ENCODE results near the gene VAMP8. TPM values are rescaled to one million over a fixed set of nuclear protein-coding genes. Genes with fewer than 3 reads are reported as not detected.
A peak's percentile ranks its signal among the peaks of the same experiment; 100 is the strongest.

Gene VAMP8
- total and polyA plus RNA-seq, 2 donors (not counting 1 experiment from before 2014, with no cell fraction given): 2.3 to 80.6 TPM

- Histone ChIP-seq H2AFZ (ENCODE audit: low read length) (peak within 1 kb of the TSS; percentile 87), H4K20me1 (ENCODE audit: control insufficient read depth, extremely low read depth, insufficient read depth, low read length) (peaks cover 13% of the 10 kb centered on the region), H3K27me3 (ENCODE audit: control insufficient read depth, insufficient read depth, low read length) (no peaks in the 10 kb centered on the region), H3K4me1 (ENCODE audit: control insufficient read depth, extremely low read depth, insufficient read depth, low read length) (peaks cover 16% of the 10 kb centered on the region), H3K79me2 (ENCODE audit: control insufficient read depth, insufficient read depth, low read length) (peaks cover 56% of the 10 kb centered on the region), H3K4me2 (ENCODE audit: extremely low read depth, insufficient read depth, low read length) (peak within 1 kb of the TSS; percentile 99), H3K9me3 (ENCODE audit: control insufficient read depth, insufficient read depth, low read depth, low read length) (no peaks in the 10 kb centered on the region), H3K27ac (ENCODE audit: insufficient read depth, low read length) (peak within 1 kb of the TSS; percentile 100), H3K9ac (ENCODE audit: insufficient read depth, low read length) (peak within 1 kb of the TSS; percentile 98), H3K36me3 (ENCODE audit: control insufficient read depth, insufficient read depth, low read length) (peaks cover 17% of the 10 kb centered on the region), H3K4me3 (replicated peaks in 1 of 4; ENCODE audit: control extremely low read depth in 1 of 4, insufficient read depth in 1 of 4, low read depth in 3 of 4, low read length in 4 of 4) (peak within 1 kb of the TSS; percentile 78 to 94 (median 88))
- peak; percentile 90 to 94 for DNase-seq (ENCODE audit: low read depth in 2 of 2)
- TF ChIP-seq EZH2 (IDR thresholded peaks at IDR 0.05; ENCODE audit: low read length, missing control alignments) (no peak), CTCF (conservative IDR thresholded peaks at IDR 0.05 in 1 of 2, IDR thresholded peaks at IDR 0.05 in 1 of 2; ENCODE audit: low read depth in 1 of 2, low read length in 2 of 2) (peak; percentile 65 to 75)
Measured at GRCh38 chr2:85538507-85539360, 38.7 kb upstream of the VAMP8 start, which contains the start of gene MAT2A. Gene MAT2A (plus strand): TSS chr2:85539168. CDS start chr2:85539288, 120 bp downstream.

GRCh38 chr2:85539361-85540132 is 37.8 kb upstream of the VAMP8 start:
- peak; percentile 61 to 74 for DNase-seq (ENCODE audit: low read depth in 2 of 2)
- Histone ChIP-seq H3K4me1 (ENCODE audit: control insufficient read depth, extremely low read depth, insufficient read depth, low read length) (peaks cover 16% of the 10 kb centered on the region), H3K4me2 (ENCODE audit: extremely low read depth, insufficient read depth, low read length) (peak overlapping the region; percentile 92), H2AFZ (ENCODE audit: low read length) (no peak overlapping the region), H3K79me2 (ENCODE audit: control insufficient read depth, insufficient read depth, low read length) (peaks cover 56% of the 10 kb centered on the region), H3K9me3 (ENCODE audit: control insufficient read depth, insufficient read depth, low read depth, low read length) (no peaks in the 10 kb centered on the region), H3K4me3 (replicated peaks in 1 of 4; ENCODE audit: control extremely low read depth in 1 of 4, insufficient read depth in 1 of 4, low read depth in 3 of 4, low read length in 4 of 4) (peak overlapping the region; percentile 78 to 94 (median 88)), H3K27ac (ENCODE audit: insufficient read depth, low read length) (peak overlapping the region; percentile 100), H3K36me3 (ENCODE audit: control insufficient read depth, insufficient read depth, low read length) (peaks cover 18% of the 10 kb centered on the region), H4K20me1 (ENCODE audit: control insufficient read depth, extremely low read depth, insufficient read depth, low read length) (peaks cover 13% of the 10 kb centered on the region), H3K27me3 (ENCODE audit: control insufficient read depth, insufficient read depth, low read length) (no peaks in the 10 kb centered on the region), H3K9ac (ENCODE audit: insufficient read depth, low read length) (peak overlapping the region; percentile 98)
- no peak for TF ChIP-seq EZH2 (IDR thresholded peaks at IDR 0.05; ENCODE audit: low read length, missing control alignments)
- TF ChIP-seq CTCF (conservative IDR thresholded peaks at IDR 0.05 in 1 of 2, IDR thresholded peaks at IDR 0.05 in 1 of 2; ENCODE audit: low read depth in 1 of 2, low read length in 2 of 2): no peak

- Histone ChIP-seq H3K9ac (ENCODE audit: insufficient read depth, low read length) (peak overlapping the region; percentile 98), H3K27me3 (ENCODE audit: control insufficient read depth, insufficient read depth, low read length) (no peaks in the 10 kb centered on the region), H3K4me3 (replicated peaks in 1 of 4; ENCODE audit: control extremely low read depth in 1 of 4, insufficient read depth in 1 of 4, low read depth in 3 of 4, low read length in 4 of 4) (peak overlapping the region; percentile 78 to 94 (median 88)), H3K79me2 (ENCODE audit: control insufficient read depth, insufficient read depth, low read length) (peaks cover 56% of the 10 kb centered on the region), H3K4me1 (ENCODE audit: control insufficient read depth, extremely low read depth, insufficient read depth, low read length) (peaks cover 16% of the 10 kb centered on the region), H3K36me3 (ENCODE audit: control insufficient read depth, insufficient read depth, low read length) (peaks cover 18% of the 10 kb centered on the region), H3K27ac (ENCODE audit: insufficient read depth, low read length) (peak overlapping the region; percentile 100), H4K20me1 (ENCODE audit: control insufficient read depth, extremely low read depth, insufficient read depth, low read length) (peaks cover 13% of the 10 kb centered on the region), H3K4me2 (ENCODE audit: extremely low read depth, insufficient read depth, low read length) (peak overlapping the region; percentile 92), H3K9me3 (ENCODE audit: control insufficient read depth, insufficient read depth, low read depth, low read length) (no peaks in the 10 kb centered on the region), H2AFZ (ENCODE audit: low read length) (no peak overlapping the region)
- no peak for TF ChIP-seq EZH2 (IDR thresholded peaks at IDR 0.05; ENCODE audit: low read length, missing control alignments)
- no peak for TF ChIP-seq CTCF (conservative IDR thresholded peaks at IDR 0.05 in 1 of 2, IDR thresholded peaks at IDR 0.05 in 1 of 2; ENCODE audit: low read depth in 1 of 2, low read length in 2 of 2)
- DNase-seq (ENCODE audit: low read depth in 2 of 2): peak; percentile 21 to 45
Measured at GRCh38 chr2:85540133-85540648, 37.2 kb upstream of the VAMP8 start.
